Activated T-cell treated with anti-CD3 and anti-CD28 coated beads, Interleukin-2, amount 50 U/mL, for 72 hours (primary cell): Measurements from ENCODE around the gene SPANXN4. TPM values are rescaled to one million over a fixed set of nuclear protein-coding genes. Genes with fewer than 3 reads are reported as not detected.

Experiments
- ATAC-seq, 2 donors: fragments of 150-1000 bp; cut with Tn5 transposase; replicated peaks in 1 of 2; 2 replicates each; pipeline ENCODE4 v1.10.0; 2021; ENCODE audit warnings: moderate library complexity in 2 of 2, mild to moderate bottlenecking in 1 of 2
- DNase-seq, 2 donors: peaks; one replicate each; pipeline ENCODE4 v3.0.0; 2021 to 2022; ENCODE audit warnings: mixed read lengths in 1 of 2
- H3K27ac Mint-ChIP-seq: one replicate; pipeline ENCODE4 v1.8.0; 2022; ENCODE audit warnings: mild to moderate bottlenecking, moderate library complexity, mixed read lengths
- H3K27me3 Mint-ChIP-seq: one replicate; pipeline ENCODE4 v1.8.0; 2022; ENCODE audit warnings: low read depth, mixed read lengths
- H3K36me3 Mint-ChIP-seq, 2 donors: one replicate each; pipeline ENCODE4 v1.8.0; 2022; ENCODE audit warnings: mixed read lengths in 2 of 2, mild to moderate bottlenecking in 1 of 2; ENCODE audit not compliant: insufficient read depth in 2 of 2
- H3K4me1 Mint-ChIP-seq: one replicate; pipeline ENCODE4 v1.8.0; 2022; ENCODE audit warnings: low read depth, mixed read lengths
- H3K4me3 Mint-ChIP-seq, 2 donors: one replicate each; pipeline ENCODE4 v1.8.0; 2022; ENCODE audit warnings: mild to moderate bottlenecking in 2 of 2, mixed read lengths in 2 of 2, moderate library complexity in 2 of 2
- H3K9me3 Mint-ChIP-seq, 2 donors: one replicate each; pipeline ENCODE4 v1.8.0; 2022; ENCODE audit warnings: mixed read lengths in 2 of 2
- total RNA-seq, 2 donors: library from RNA; stranded (reverse); gene quantifications; one replicate each; pipeline ENCODE4 v1.2.3, GENCODE V29; 2022

SPANXN4 gene
- total RNA-seq, 2 donors from 2014 or later = not detected

GRCh38 chrX:143082537-143082936 lies 56.8 kb downstream of the SPANXN4 start:
- Mint-ChIP-seq H3K36me3 (no peaks in the 10 kb centered on the region), H3K9me3 (peaks cover 6 to 10% of the 10 kb centered on the region in 2 donors), H3K4me3 (no peak overlapping the region), H3K4me1 (no peaks in the 10 kb centered on the region), H3K27ac (no peak overlapping the region), H3K27me3 (no peaks in the 10 kb centered on the region)
- no peak for DNase-seq
- ATAC-seq = no peak
